IPS-18a (cell line): ENCODE data around the gene DAGLA.

ENCODE experiments used
- H3K27ac ChIP-seq: one replicate; pipeline ENCODE4 v1.5.1; 2013; ENCODE audit warnings: low read length
- H3K27me3 ChIP-seq: one replicate; pipeline ENCODE4 v1.6.1; 2013; ENCODE audit warnings: mild to moderate bottlenecking, low read length; ENCODE audit not compliant: control insufficient read depth, insufficient read depth
- H3K36me3 ChIP-seq: one replicate; pipeline ENCODE4 v1.6.1; 2013; ENCODE audit warnings: low read depth, low read length; ENCODE audit not compliant: control insufficient read depth
- H3K4me1 ChIP-seq: one replicate; pipeline ENCODE4 v1.6.1; 2013; ENCODE audit warnings: low read depth, low read length; ENCODE audit not compliant: control insufficient read depth
- H3K4me3 ChIP-seq: one replicate; pipeline ENCODE4 v1.5.1; 2013; ENCODE audit warnings: low read length
- H3K9ac ChIP-seq: one replicate; pipeline ENCODE4 v1.6.1; 2013; ENCODE audit warnings: mild to moderate bottlenecking, low read length, moderate library complexity
- H3K9me3 ChIP-seq: one replicate; pipeline ENCODE4 v1.6.1; 2013; ENCODE audit warnings: low read depth, low read length; ENCODE audit not compliant: control insufficient read depth

DAGLA gene

GRCh38 chr11:61782841-61783240, 102.7 kb downstream of the DAGLA start:
- Histone ChIP-seq H3K9ac (no peak overlapping the region), H3K27ac (no peak overlapping the region), H3K4me3 (no peak overlapping the region), H3K9me3 (no peaks in the 10 kb centered on the region), H3K4me1 (no peaks in the 10 kb centered on the region), H3K36me3 (peaks cover 19% of the 10 kb centered on the region), H3K27me3 (no peaks in the 10 kb centered on the region)

- Histone ChIP-seq H3K36me3 (peaks cover 26% of the 10 kb centered on the region), H3K9ac (no peak overlapping the region), H3K4me3 (no peak overlapping the region), H3K27ac (no peak overlapping the region), H3K27me3 (no peaks in the 10 kb centered on the region), H3K9me3 (no peaks in the 10 kb centered on the region), H3K4me1 (no peaks in the 10 kb centered on the region)
Observed at GRCh38 chr11:61783717-61784505, 103.7 kb downstream of the DAGLA start.

GRCh38 chr11:61784506-61784805, 104.3 kb downstream of the DAGLA start:
- Histone ChIP-seq H3K27me3 (no peaks in the 10 kb centered on the region), H3K9ac (no peak overlapping the region), H3K4me1 (no peaks in the 10 kb centered on the region), H3K4me3 (no peak overlapping the region), H3K36me3 (peaks cover 31% of the 10 kb centered on the region), H3K9me3 (no peaks in the 10 kb centered on the region), H3K27ac (no peak overlapping the region)

- Histone ChIP-seq H3K36me3 (peaks cover 43% of the 10 kb centered on the region), H3K27ac (no peak overlapping the region)
Observed at GRCh38 chr11:61785837-61786402, 105.7 kb downstream of the DAGLA start.

GRCh38 chr11:61787928-61788491, 107.8 kb downstream of the DAGLA start:
- H3K4me1 ChIP-seq = peaks cover 3% of the 10 kb centered on the region
- H3K27me3 ChIP-seq = no peaks in the 10 kb centered on the region
- H3K4me3 ChIP-seq = no peak overlapping the region
- H3K27ac ChIP-seq = no peak overlapping the region
- peaks cover 43% of the 10 kb centered on the region for H3K36me3 ChIP-seq
- no peaks in the 10 kb centered on the region for H3K9me3 ChIP-seq
- H3K9ac ChIP-seq = no peak overlapping the region

More at GRCh38 chr11:61785837-61786402, 105.7 kb downstream of the DAGLA start:
- Histone ChIP-seq H3K27me3 (no peaks in the 10 kb centered on the region), H3K4me3 (no peak overlapping the region), H3K9ac (no peak overlapping the region), H3K9me3 (no peaks in the 10 kb centered on the region), H3K4me1 (no peaks in the 10 kb centered on the region)

GRCh38 chr11:61791737-61792309, 111.6 kb downstream of the DAGLA start:
- peak overlapping the region; percentile 99 for H3K27ac ChIP-seq
- no peaks in the 10 kb centered on the region for H3K27me3 ChIP-seq
- peak overlapping the region; percentile 96 for H3K9ac ChIP-seq
- H3K36me3 ChIP-seq = peaks cover 57% of the 10 kb centered on the region
- peak overlapping the region; percentile 80 for H3K4me3 ChIP-seq
- H3K9me3 ChIP-seq = no peaks in the 10 kb centered on the region
- peaks cover 3% of the 10 kb centered on the region for H3K4me1 ChIP-seq

- H3K9me3 ChIP-seq = no peaks in the 10 kb centered on the region
- H3K4me1 ChIP-seq = peaks cover 3% of the 10 kb centered on the region
- no peaks in the 10 kb centered on the region for H3K27me3 ChIP-seq
- H3K4me3 ChIP-seq = peak within 1 kb of the TSS; percentile 80
- peaks cover 54% of the 10 kb centered on the region for H3K36me3 ChIP-seq
- H3K9ac ChIP-seq = peak within 1 kb of the TSS; percentile 96
- H3K27ac ChIP-seq = peak within 1 kb of the TSS; percentile 99
Observed at GRCh38 chr11:61792310-61793082, 112.3 kb downstream of the DAGLA start, which contains the start of the genes FEN1 and TMEM258. FEN1 (plus strand) TSS chr11:61792911; CDS start chr11:61795362, 2,451 bp downstream. TMEM258 (minus strand) TSS chr11:61792599; CDS start chr11:61792558, 41 bp downstream.

GRCh38 chr11:61793083-61793828, 113.1 kb downstream of the DAGLA start:
- Histone ChIP-seq H3K9ac (peak overlapping the region; percentile 96), H3K27me3 (no peaks in the 10 kb centered on the region), H3K4me1 (peaks cover 3% of the 10 kb centered on the region), H3K4me3 (peak overlapping the region; percentile 80), H3K27ac (peak overlapping the region; percentile 99), H3K9me3 (no peaks in the 10 kb centered on the region), H3K36me3 (peaks cover 51% of the 10 kb centered on the region)

GRCh38 chr11:61793829-61794204, 113.6 kb downstream of the DAGLA start:
- H3K4me3 ChIP-seq = peak overlapping the region; percentile 80
- no peaks in the 10 kb centered on the region for H3K9me3 ChIP-seq
- peaks cover 3% of the 10 kb centered on the region for H3K4me1 ChIP-seq
- no peaks in the 10 kb centered on the region for H3K27me3 ChIP-seq
- H3K9ac ChIP-seq = peak overlapping the region; percentile 96
- H3K27ac ChIP-seq = no peak overlapping the region
- peaks cover 47% of the 10 kb centered on the region for H3K36me3 ChIP-seq

GRCh38 chr11:61794579-61794978, 114.4 kb downstream of the DAGLA start:
- peaks cover 46% of the 10 kb centered on the region for H3K36me3 ChIP-seq

More at GRCh38 chr11:61794579-61794978, 114.4 kb downstream of the DAGLA start:
- H3K27me3 ChIP-seq = no peaks in the 10 kb centered on the region
- H3K9ac ChIP-seq = no peak overlapping the region
- H3K4me1 ChIP-seq = peaks cover 3% of the 10 kb centered on the region
- peak overlapping the region; percentile 20 for H3K27ac ChIP-seq
- no peaks in the 10 kb centered on the region for H3K9me3 ChIP-seq
- H3K4me3 ChIP-seq = no peak overlapping the region
